Esophagus mucosa (tissue), 1 donor: ENCODE measurements around the gene TMEM185B. TPM values are rescaled to one million over a fixed set of nuclear protein-coding genes. Genes with fewer than 3 reads are reported as not detected.
"Not testable (repeated sequence)": the region's sequence is repeated elsewhere in the genome, so short reads cannot be mapped to it uniquely, and the experiment has no call there.

Experiments
- ATAC-seq: fragments of 200-7000 bp; cut with Tn5 transposase; one replicate; pipeline ENCODE4 v1.9.1; 2020
- total RNA-seq: library from RNA; stranded (reverse); gene quantifications from one replicate; pipeline ENCODE4 v1.2.4, GENCODE V29; 2023
- donor health status: DM: yes; HTN: yes; CAD: no.

Gene TMEM185B
- total RNA-seq, 1 donor from 2014 or later: 20.3 TPM

DNA sequence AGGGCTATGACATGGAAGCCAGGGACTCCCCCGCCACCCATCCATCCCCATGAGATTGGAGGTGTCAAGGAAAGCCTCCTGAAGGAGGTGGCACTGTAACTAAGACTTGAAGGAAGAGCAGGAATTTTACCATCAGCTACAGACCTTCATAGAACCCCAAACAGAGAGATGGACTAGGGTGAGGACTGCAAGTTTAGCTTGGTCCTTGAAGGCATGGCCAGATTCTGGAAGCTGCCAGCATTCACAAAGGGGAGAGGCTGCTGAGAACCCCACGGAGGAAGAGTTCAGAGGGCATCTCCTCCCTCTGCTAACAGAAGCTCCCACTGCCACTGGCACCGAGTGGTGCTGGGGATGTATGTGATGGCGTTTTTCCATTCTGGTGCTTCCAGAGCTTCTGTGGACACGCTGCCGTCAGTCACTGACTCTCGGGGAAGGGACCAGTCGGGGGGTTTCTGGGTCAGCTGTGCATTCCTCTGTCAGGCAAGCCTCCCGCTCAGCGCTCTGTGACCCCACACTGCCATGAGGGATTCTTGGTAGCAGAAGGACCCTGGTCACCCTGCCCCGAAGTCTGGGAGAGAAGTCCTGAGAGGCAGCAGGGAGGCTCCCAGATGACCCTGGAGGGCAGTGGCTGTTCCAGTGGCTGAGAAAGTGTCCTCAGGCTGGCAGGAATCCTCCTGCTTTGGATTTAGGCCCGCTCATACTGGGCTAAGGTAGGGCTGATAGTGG lies 18.1 kb downstream of the TMEM185B start:
- ATAC-seq: no peak

DNA sequence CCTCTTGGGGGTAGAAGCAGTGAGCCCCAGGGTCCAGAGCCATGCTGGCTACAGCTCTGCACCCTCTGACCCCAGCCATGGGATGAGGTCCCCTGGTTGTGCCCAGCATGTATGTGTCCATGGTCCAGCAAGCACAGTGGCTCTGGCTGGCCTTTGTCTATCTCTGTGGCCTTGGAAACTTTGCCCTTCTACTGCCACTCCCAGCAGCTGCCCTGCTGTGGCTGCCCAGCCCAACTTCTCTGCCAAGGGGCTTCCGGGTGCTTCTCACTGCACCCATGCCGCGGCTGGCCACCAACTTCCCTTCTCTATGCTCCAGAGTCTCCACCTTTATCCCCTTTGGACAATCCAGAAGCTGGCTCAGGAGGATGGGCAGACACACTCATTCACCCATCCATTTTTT lies 18.8 kb downstream of the TMEM185B start:
- no peak for ATAC-seq

DNA sequence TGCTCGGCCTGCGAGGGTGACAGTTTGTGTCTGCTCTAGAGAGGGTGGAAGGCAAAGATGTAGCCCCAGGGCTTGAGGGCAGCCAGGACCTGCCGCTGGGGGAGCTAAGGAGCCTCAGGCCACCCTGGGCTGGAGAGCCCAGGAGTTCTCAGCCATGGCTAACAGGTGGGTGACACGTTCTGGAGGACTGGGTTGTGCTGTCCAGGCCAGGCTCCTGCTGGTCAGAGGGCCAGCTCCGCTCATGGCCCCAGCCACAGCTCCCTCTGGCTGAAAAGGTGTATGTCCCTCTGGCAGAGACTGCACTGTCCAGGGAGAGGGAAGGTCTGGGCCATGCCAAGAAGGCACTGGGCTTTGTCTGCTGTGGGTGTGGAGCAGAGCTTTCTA lies 19.2 kb downstream of the TMEM185B start:
- ATAC-seq: no peak

DNA sequence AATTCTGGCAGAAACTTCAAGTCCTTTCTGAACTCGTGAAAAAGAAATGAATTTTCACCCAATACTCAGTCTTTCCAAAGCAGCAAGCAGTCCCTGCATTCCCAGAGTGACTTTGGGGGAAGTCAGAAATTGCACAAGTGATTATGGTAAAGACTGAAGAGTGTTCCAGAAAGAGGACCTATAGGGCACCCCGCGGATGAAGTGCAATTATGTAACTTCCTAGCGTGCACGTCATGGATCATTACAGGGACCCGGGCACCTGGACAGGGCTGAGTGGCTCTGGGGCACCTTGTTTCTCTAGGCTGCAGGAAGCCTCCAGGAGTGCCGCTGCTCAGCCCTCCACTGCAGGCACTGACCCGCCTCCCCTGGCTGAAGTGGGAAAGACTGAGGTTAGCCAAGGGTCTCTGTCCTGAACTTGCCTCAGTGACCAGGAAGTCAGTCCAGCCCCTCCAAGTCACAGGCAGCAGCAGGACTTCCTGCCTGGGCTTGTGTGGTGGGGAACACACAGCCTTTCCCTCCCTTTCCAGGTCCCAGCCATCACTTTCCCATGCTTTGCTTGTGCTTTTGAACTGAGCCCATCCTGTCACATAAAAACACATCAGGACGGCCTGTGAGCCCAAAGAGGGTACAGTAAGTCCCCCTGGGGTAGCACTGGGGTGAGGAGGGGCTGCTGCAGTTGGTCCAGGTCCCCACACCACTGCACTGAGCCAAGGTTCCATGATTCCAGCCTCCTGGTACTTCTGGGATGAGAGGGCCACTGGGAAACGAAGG lies 19.8 kb downstream of the TMEM185B start:
- ATAC-seq: peak; percentile 22

DNA sequence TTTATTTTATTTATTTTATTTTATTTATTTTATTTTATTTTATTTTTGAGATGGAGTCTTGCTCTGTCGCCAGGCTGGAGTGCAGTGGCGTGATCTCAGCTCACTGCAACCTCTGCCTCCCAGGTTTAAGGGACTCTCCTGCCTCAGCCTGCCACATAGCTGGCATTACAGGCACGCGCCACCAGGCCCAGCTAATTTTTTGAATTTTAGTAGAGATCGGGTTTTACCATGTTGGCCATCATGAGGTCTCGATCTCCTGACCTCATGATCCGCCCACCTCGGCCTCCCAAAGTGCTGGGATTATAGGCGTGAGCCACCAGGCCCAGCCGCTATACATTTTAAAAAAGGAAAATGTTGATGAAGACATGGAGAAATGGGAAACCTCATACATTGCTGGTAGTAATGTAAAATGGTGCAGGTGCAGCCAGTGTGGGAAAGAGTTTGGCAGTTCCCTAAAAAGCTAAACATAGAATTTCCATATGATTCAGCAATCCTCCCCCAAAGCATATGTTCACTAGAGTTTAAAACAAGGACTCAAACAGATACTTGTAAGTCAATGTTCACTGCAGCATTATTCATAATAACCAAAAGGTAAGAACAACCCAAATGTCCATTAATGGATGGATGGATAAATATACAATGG lies 23.3 kb downstream of the TMEM185B start:
- ATAC-seq: not testable (repeated sequence)

DNA sequence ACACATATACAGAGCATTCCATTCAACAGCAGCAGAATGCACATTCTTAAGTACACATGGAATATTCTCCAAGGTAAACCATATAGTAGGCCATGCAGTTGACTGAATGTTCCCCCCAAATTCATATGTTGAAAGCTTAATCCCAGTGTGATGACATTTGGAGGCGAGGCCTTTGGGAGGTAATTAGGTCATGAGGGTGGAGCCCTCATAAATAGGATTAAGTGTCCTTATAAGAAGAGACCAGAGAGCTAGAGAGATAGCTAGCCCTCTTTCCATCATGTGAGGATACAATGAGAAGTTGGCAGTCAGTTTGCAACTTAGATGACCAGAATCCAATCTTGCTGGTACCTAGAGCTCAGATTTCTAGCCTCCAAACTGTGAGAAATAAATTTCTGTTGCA lies 27.6 kb downstream of the TMEM185B start:
- peak; percentile 91 for ATAC-seq

DNA sequence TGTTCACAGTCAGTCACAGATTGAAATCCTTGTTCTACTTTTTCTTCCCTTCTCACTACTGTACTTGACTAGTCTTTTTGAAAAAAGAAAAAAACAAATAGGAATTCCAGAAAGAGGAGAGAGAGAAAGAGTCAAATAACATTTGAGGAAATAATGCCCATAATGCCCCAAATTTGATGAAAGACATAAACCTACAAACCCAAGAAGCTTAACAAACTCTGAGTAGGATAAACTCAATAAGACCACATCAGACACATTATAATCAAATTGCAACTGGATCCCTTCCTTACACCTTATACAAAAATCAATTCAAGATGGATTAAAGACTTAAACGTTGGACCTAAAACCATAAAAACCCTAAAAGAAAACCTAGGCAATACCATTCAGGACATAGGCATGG lies 30.9 kb downstream of the TMEM185B start:
- ATAC-seq: no peak

DNA sequence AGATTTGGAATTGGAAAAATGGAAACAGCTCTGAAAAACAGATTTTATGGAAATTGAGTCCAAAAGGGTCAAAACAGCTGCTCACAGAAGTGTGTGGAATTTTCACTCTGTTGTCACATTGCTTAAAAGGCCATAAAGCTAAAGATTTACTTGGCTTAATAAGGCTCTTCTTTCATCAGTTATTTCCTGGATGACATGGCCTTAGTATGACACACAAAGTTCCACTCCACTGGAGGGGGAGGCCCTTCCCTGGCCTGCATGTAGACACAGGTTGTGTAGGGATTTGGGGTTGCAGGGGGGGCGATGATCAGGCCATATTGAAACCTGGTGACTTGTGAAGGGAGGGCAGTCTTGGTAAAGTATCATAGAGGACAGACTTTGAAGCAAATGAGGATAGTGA lies 34.0 kb downstream of the TMEM185B start:
- peak; percentile 68 for ATAC-seq

DNA sequence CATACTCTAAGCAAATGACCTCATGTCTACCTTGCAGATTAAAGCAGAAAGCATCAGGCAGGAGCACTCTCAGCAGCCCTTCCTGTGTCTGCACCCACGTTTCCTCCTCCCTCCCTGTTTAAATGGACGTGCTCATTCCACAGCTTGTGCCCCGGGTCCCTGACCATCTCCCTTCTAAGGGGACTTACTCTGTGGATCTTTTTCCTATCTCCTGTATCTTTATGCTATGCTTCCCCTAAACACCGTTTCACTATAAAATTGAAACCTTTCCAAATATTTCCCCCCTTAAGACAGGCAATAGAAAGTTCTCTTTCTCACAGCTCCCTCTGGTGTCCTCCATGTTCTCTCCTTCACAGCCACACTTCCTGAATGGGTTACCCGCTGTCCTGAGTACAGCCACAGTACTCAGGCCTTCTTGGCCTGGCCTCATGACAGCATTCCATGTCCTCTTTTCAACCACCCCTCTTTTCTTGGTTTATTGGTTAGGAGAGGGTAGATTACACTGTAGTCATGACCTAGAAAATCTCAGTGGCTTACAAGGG lies 41.1 kb downstream of the TMEM185B start:
- no peak for ATAC-seq

DNA sequence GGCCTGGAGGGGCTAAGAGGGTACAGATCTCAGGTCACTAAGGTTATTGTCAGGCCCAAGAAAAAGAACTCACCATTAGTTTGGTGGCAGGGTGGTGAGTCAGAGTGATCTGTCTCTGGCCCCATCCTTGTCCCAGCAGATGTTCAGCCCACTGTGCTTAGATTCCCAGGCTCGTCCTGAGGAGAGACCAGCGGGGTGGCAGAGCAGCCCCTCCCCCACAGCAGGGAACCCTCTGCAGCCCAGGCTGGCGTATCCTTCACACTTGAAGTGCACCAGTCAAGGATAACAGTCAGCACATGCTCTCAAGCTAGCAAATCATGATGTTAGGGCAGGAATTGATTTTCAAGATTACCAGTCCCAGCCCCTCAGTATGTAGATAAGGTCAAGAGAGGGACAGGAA lies 43.1 kb downstream of the TMEM185B start:
- no peak for ATAC-seq

DNA sequence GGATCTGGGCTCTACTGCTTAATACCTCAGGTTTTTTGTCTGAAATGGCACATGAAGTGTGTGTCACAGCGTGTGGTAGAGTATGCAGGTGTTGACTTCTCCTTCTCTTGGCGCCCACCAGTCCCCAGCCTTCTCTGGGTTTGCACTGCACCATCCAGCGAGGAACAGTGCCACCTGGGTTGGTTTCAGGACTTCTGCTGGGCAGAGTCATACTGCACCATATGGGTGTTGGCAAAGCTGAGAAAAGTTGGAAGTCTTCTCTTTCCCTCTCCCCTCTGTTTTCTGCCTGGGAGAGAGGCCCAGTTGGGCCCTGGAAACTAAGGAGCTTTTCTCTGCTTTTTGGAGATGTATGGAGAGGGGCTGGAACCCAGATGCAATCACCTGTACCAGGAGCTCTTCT lies 43.8 kb downstream of the TMEM185B start:
- ATAC-seq: no peak

DNA sequence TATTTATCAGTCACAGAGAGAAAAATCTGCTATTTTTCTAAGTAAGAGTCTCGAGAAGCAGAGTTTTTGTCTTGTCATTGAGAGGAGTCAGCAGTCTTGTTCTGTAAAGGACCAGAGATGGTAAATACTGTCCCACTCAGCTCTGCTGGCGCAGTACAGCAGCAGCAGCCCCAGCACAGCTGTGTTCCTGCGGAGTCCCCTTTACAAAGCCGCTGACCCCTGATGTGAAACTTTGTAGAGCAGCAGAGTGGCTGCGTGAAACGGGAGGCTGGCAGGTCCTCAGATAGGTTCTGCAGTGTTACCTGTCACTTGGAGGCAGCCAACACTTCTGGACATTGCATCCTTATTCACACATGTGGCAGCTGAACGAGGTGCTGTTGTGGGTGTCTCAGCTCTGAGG lies 45.2 kb downstream of the TMEM185B start:
- no peak for ATAC-seq

DNA sequence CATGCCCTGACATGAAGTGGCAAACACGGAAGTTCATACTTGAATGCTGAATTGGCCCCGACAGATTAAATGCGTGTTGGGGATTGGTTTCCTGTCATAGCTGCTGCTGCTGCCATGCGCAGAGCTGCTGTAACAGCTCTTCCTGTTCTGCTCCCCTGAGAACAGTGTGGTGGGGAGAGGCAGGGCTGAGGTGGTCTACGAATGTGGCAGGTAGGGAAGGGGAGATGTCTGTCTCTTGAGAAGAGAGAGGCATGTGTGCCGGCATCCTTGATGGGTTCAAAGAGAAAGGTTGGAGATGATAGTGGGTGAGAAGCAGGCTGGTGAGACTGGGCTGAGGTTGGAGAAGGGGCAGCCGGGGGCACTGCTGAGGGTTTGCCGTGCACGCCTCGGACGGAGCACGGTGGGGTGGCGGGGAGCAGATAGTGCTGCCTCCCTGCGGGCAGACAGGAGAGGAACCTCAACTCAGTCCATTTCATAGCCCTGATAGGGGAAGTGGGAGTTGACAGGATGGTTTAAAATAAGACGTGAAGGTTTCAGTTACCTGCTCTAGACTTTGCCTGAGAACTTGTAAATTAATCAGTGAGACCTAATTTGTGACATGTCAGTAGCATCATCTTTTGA lies 46.1 kb downstream of the TMEM185B start:
- peak; percentile 88 for ATAC-seq

DNA sequence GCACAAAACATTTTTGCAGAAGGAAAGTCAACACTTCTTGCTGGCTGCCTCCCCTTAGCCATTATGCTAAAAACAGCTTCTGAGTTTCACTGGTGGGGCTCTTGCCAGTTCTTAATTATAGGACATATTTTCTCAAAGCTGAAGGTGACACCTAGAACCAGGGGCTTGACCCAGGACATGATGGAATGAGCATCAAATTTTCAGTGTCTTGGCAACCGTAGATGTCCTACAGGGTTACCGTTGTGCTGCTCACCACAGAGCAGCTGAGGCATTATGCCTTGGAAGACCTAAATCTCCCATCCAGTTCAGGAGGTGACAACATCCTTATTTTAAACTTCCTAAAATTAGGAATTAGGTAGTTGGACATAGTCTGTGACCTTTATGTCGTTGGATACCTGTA lies 46.7 kb downstream of the TMEM185B start:
- peak; percentile 9 for ATAC-seq

DNA sequence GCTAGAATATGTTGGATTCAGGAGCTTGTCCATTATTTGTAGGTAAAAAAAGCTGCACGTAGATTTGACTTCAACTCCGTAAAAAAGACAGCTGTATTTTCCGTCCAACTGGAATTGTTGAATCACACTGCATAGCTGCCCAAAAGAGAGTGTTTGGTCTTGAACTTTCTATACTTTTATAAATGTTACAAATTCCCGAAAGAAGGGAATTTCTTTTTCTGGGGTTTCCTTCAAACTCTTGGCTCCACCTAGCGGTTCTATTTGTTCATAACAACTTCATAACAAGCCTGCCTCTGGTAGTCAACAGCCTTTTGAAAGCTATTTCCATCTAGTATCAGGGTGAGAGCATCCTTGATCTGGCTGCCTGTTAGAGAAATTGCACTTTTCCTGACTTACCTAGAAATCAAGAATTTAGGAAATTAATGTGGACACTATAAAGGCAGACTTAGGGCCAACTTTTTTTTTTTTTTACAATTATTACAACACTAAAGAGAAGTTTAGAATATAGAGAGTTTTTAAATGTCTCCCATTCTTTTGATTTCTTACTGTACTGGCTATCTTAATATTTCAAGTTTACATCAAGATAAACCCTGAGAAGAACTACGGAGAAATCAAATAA lies 48.1 kb downstream of the TMEM185B start:
- ATAC-seq: peak; percentile 35

Other genes starting within 250 kb of the TMEM185B start
- gene EPB41L5, start 210.3 kb downstream of the TMEM185B start, total RNA-seq: 16.8 TPM
- gene RALB, start 29.5 kb upstream of the TMEM185B start, total RNA-seq: 81.2 TPM
- 0.72 TPM for gene INHBB, start 122.7 kb upstream of the TMEM185B start, total RNA-seq